GM21723 (cell line): ENCODE results near the gene METTL21C.

Experiments
- ATAC-seq: cut with Tn5 transposase; IDR thresholded peaks from one replicate; pipeline ENCODE4 v1.9.1; 2021; ENCODE audit warnings: mild to moderate bottlenecking, moderate library complexity; ENCODE audit not compliant: unreplicated experiment

The METTL21C gene

GRCh38 chr13:102697929-102698648 lies 3.2 kb upstream of the METTL21C start:
- no peak for ATAC-seq

GRCh38 chr13:102697264-102697663 lies 2.4 kb upstream of the METTL21C start:
- no peak for ATAC-seq

GRCh38 chr13:102696465-102696864 lies 1.6 kb upstream of the METTL21C start:
- ATAC-seq = no peak

- no peak for ATAC-seq
Measured at GRCh38 chr13:102693776-102694175, 1.1 kb downstream of the METTL21C start.

- ATAC-seq = no peak
Measured at GRCh38 chr13:102693250-102693649, 1.6 kb downstream of the METTL21C start.

GRCh38 chr13:102692491-102692826 lies 2.4 kb downstream of the METTL21C start:
- no peak for ATAC-seq

GRCh38 chr13:102690883-102691282 lies 4.0 kb downstream of the METTL21C start:
- ATAC-seq = no peak

GRCh38 chr13:102688306-102688973 lies 6.4 kb downstream of the METTL21C start:
- no peak for ATAC-seq

GRCh38 chr13:102687520-102687919 lies 7.3 kb downstream of the METTL21C start:
- ATAC-seq = no peak

GRCh38 chr13:102686024-102686423 lies 8.8 kb downstream of the METTL21C start:
- no peak for ATAC-seq

GRCh38 chr13:102683637-102684036 lies 11.2 kb downstream of the METTL21C start:
- no peak for ATAC-seq

GRCh38 chr13:102682727-102683126 lies 12.1 kb downstream of the METTL21C start:
- ATAC-seq = no peak

- ATAC-seq = no peak
Measured at GRCh38 chr13:102682211-102682610, 12.6 kb downstream of the METTL21C start.

- peak; percentile 39 for ATAC-seq
Measured at GRCh38 chr13:102680842-102681740, 13.8 kb downstream of the METTL21C start.

- ATAC-seq = no peak
Measured at GRCh38 chr13:102680133-102680717, 14.6 kb downstream of the METTL21C start.

- no peak for ATAC-seq
Measured at GRCh38 chr13:102679449-102680132, 15.3 kb downstream of the METTL21C start.

GRCh38 chr13:102678339-102679107 lies 16.3 kb downstream of the METTL21C start:
- ATAC-seq = no peak

- no peak for ATAC-seq
Measured at GRCh38 chr13:102677122-102677521, 17.7 kb downstream of the METTL21C start.

- ATAC-seq = no peak
Measured at GRCh38 chr13:102675115-102675514, 19.7 kb downstream of the METTL21C start.

GRCh38 chr13:102670130-102670529 lies 24.7 kb downstream of the METTL21C start:
- no peak for ATAC-seq
